Measurements from ENCODE around the gene EGLN1.

DNA sequence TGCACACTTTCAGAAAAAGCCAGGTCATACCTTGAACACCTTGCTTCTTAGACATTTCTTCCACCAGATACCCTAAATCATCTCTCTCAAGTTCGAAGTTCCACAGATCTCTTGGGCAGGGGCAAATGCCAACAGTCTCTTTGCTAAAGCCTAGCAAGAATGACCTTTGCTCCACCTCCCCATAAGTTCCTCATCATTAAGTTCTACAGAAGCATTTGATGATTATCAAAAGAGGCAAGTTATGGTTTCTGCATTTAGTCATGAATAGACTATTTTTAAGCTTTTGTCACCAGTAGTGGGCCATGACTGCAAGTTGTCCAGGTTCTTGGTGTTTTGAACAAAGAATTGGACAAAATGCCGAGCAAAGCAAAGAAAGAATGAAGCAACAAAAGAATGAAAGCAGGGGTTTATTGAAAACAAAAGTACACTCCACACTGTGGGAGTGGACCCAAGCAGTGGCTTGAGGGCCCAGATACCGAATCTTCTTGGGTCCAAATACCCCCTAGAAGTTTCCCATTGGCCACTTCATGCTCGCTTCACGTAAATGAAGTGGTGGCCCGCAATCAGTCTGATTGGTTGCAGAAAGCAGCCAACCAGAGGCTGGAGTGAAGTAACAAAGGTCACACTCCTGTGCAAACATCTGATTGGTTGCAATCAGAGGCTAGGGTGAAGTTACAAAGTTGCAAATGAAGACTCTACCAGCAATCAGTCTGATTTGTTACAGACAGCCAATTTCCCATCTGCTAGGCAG is 9.8 kb upstream of the EGLN1 start:
- TF ChIP-seq, protein P1, sequence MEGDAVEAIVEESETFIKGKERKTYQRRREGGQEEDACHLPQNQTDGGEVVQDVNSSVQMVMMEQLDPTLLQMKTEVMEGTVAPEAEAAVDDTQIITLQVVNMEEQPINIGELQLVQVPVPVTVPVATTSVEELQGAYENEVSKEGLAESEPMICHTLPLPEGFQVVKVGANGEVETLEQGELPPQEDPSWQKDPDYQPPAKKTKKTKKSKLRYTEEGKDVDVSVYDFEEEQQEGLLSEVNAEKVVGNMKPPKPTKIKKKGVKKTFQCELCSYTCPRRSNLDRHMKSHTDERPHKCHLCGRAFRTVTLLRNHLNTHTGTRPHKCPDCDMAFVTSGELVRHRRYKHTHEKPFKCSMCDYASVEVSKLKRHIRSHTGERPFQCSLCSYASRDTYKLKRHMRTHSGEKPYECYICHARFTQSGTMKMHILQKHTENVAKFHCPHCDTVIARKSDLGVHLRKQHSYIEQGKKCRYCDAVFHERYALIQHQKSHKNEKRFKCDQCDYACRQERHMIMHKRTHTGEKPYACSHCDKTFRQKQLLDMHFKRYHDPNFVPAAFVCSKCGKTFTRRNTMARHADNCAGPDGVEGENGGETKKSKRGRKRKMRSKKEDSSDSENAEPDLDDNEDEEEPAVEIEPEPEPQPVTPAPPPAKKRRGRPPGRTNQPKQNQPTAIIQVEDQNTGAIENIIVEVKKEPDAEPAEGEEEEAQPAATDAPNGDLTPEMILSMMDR (conservative IDR thresholded peaks at IDR 0.05; ENCODE audit: low read length) = no peak
- no peak for TF ChIP-seq EZH2phosphoT487 (IDR thresholded peaks at IDR 0.05; ENCODE audit: borderline replicate concordance, low read depth, low read length)
